ENCODE measurements around the gene TSHR.

The TSHR gene

DNA sequence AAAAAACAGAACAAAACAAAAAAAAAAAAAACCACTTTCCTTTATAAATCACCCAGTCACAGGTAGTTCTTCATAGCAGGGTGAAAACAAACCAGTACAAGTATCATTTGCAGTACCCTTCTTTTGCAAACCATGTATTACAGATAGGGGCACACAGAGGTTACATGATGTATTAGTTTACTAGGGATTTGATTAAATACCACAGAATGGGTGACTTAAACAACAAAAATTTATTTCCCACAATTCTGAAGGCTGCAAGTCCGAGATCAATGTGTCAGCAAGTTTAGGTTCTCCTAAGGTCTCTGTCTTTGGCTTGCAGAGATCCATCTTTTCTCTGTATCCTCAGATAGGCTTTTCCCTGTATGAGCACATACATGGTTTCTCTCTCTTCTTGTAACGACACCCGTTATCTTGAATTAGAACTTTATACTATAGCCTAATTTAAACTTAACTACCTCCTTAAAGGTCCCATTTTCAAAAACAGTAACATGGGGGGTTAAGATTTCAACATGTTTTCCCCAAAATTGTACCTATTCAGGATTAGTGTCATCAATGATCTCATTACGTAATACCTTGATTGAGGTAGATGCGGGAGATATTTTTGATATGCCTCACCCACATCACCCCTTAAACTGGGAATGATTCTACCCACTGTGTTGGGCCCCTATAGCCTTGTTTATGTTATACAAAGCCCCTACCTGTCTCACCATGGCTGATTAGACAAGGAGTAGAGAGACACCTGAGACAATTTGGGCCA lies 10.4 kb upstream of the TSHR start:
- Histone ChIP-seq H3K27ac (ENCODE audit: low read length, poor library complexity, severe bottlenecking) (no peak overlapping the region), H3K18ac (ENCODE audit: low read depth in 1 of 2, low read length in 2 of 2) (no peak overlapping the region), H2BK15ac (ENCODE audit: low read depth, poor library complexity, severe bottlenecking) (no peak overlapping the region), H3K79me1 (replicated peaks; ENCODE audit: low read length, poor library complexity, severe bottlenecking) (peaks cover 6% of the 10 kb centered on the region), H3K9me3 (ENCODE audit: control insufficient read depth, low read length) (no peaks in the 10 kb centered on the region), H2AFZ (ENCODE audit: low read depth, low read length) (no peak overlapping the region), H4K91ac (ENCODE audit: low read length) (no peak overlapping the region), H3K9ac (ENCODE audit: low read length) (no peak overlapping the region), H3K36me3 (ENCODE audit: control insufficient read depth in 1 of 2, insufficient read depth in 2 of 2, low read depth in 1 of 2, low read length in 2 of 2) (no peaks in the 10 kb centered on the region), H3K4me3 (ENCODE audit: insufficient read depth in 1 of 2, low read depth in 1 of 2, low read length in 2 of 2) (no peak overlapping the region), H3K4me1 (ENCODE audit: control insufficient read depth, insufficient read depth, low read depth, low read length) (peaks cover 3% of the 10 kb centered on the region), H3K4me2 (ENCODE audit: low read length, poor library complexity, severe bottlenecking) (no peak overlapping the region), H3K23ac (ENCODE audit: low read length in 2 of 2) (no peak overlapping the region), H2AK5ac (ENCODE audit: low read length, severe bottlenecking) (no peak overlapping the region), H2BK120ac (ENCODE audit: low read depth, low read length) (no peak overlapping the region), H2BK12ac (ENCODE audit: low read length in 2 of 2) (no peak overlapping the region), H3K14ac (ENCODE audit: low read length in 2 of 2) (no peak overlapping the region), H4K8ac (ENCODE audit: low read length) (no peak overlapping the region), H2BK5ac (ENCODE audit: low read depth, low read length, poor library complexity, severe bottlenecking) (no peak overlapping the region), H3K4ac (ENCODE audit: low read depth in 1 of 2, low read length in 2 of 2) (no peak overlapping the region), H3K27me3 (ENCODE audit: control insufficient read depth in 1 of 2, insufficient read depth in 1 of 2, low read length in 2 of 2) (peaks cover 5 to 14% of the 10 kb centered on the region in 2 experiments)
- no peak for DNase-seq
- WGBS, result 88% methylated on average over 5 of the region's 5 CpGs

DNA sequence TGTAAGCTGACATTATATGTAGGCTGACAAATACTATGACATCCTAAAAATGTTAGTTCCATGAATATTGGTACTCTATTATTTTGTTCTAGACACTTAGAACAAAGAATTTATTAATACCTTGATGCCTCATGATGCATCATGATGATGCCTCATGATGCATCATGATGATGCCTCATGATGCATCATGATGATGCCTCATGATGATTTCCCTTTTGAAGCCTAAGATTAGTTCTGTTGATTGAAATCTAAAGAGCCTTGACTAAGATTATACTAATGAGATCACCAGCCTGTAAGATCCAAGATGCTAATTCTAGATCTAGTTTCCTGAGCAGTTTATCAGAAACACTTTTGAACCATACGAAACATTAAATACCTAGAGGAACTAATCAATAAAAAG lies 9.2 kb upstream of the TSHR start:
- no peak overlapping the region for H2AK5ac ChIP-seq (ENCODE audit: low read length, severe bottlenecking)
- no peak overlapping the region for H2BK15ac ChIP-seq (ENCODE audit: low read depth, poor library complexity, severe bottlenecking)
- H3K4me3 ChIP-seq (ENCODE audit: insufficient read depth in 1 of 2, low read depth in 1 of 2, low read length in 2 of 2), result no peak overlapping the region
- no peak overlapping the region for H2BK5ac ChIP-seq (ENCODE audit: low read depth, low read length, poor library complexity, severe bottlenecking)
- H3K4ac ChIP-seq (ENCODE audit: low read depth in 1 of 2, low read length in 2 of 2), result no peak overlapping the region
- no peak for DNase-seq
- no peak overlapping the region for H3K23ac ChIP-seq (ENCODE audit: low read length in 2 of 2)
- peaks cover 1% of the 10 kb centered on the region for H3K4me1 ChIP-seq (ENCODE audit: control insufficient read depth, insufficient read depth, low read depth, low read length)
- H2AFZ ChIP-seq (ENCODE audit: low read depth, low read length), result no peak overlapping the region
- peaks cover 3% of the 10 kb centered on the region for H3K79me1 ChIP-seq (replicated peaks; ENCODE audit: low read length, poor library complexity, severe bottlenecking)
- no peak overlapping the region for H2BK12ac ChIP-seq (ENCODE audit: low read length in 2 of 2)
- H4K91ac ChIP-seq (ENCODE audit: low read length), result no peak overlapping the region
- no peak overlapping the region for H3K18ac ChIP-seq (ENCODE audit: low read depth in 1 of 2, low read length in 2 of 2)
- H3K4me2 ChIP-seq (ENCODE audit: low read length, poor library complexity, severe bottlenecking), result no peak overlapping the region
- no peak overlapping the region for H2BK120ac ChIP-seq (ENCODE audit: low read depth, low read length)
- no peak overlapping the region for H3K9ac ChIP-seq (ENCODE audit: low read length)
- H3K14ac ChIP-seq (ENCODE audit: low read length in 2 of 2), result no peak overlapping the region
- H3K27me3 ChIP-seq (ENCODE audit: control insufficient read depth in 1 of 2, insufficient read depth in 1 of 2, low read length in 2 of 2), result peaks cover 5 to 19% of the 10 kb centered on the region in 2 experiments
- no peaks in the 10 kb centered on the region for H3K36me3 ChIP-seq (ENCODE audit: control insufficient read depth in 1 of 2, insufficient read depth in 2 of 2, low read depth in 1 of 2, low read length in 2 of 2)
- no CpG with 5 or more reads among the region's 1 CpG for WGBS
- no peak overlapping the region for H4K8ac ChIP-seq (ENCODE audit: low read length)
- no peaks in the 10 kb centered on the region for H3K9me3 ChIP-seq (ENCODE audit: control insufficient read depth, low read length)
- no peak overlapping the region for H3K27ac ChIP-seq (ENCODE audit: low read length, poor library complexity, severe bottlenecking)

DNA sequence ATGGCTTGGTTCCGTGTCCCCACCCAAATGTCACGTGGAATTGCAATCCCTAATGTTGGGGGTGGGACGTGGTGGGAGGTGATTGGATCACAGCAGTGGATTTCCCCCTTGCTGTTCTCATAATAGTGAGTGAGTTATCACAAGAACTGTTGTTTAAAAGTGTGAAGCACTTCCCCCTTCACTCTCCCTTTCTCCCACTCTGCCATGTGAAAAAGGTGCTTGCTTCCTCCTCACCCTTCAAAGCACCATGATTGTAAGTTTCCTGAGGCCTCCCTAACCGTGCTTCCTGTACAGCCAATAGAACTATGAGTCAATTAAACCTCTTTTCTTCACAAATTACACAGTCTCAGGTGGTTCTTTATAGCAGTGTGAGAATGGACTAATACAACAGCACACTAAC lies 8.6 kb upstream of the TSHR start:
- Histone ChIP-seq H3K27me3 (ENCODE audit: control insufficient read depth in 1 of 2, insufficient read depth in 1 of 2, low read length in 2 of 2) (peaks cover 5 to 21% of the 10 kb centered on the region in 2 experiments), H2BK120ac (ENCODE audit: low read depth, low read length) (no peak overlapping the region), H3K4ac (ENCODE audit: low read depth in 1 of 2, low read length in 2 of 2) (no peak overlapping the region), H2BK5ac (ENCODE audit: low read depth, low read length, poor library complexity, severe bottlenecking) (no peak overlapping the region), H3K14ac (ENCODE audit: low read length in 2 of 2) (no peak overlapping the region), H2AFZ (ENCODE audit: low read depth, low read length) (no peak overlapping the region), H3K4me1 (ENCODE audit: control insufficient read depth, insufficient read depth, low read depth, low read length) (no peaks in the 10 kb centered on the region), H3K4me2 (ENCODE audit: low read length, poor library complexity, severe bottlenecking) (no peak overlapping the region), H3K27ac (ENCODE audit: low read length, poor library complexity, severe bottlenecking) (no peak overlapping the region), H3K9me3 (ENCODE audit: control insufficient read depth, low read length) (no peaks in the 10 kb centered on the region), H3K9ac (ENCODE audit: low read length) (no peak overlapping the region), H3K18ac (ENCODE audit: low read depth in 1 of 2, low read length in 2 of 2) (no peak overlapping the region), H4K91ac (ENCODE audit: low read length) (no peak overlapping the region), H3K36me3 (ENCODE audit: control insufficient read depth in 1 of 2, insufficient read depth in 2 of 2, low read depth in 1 of 2, low read length in 2 of 2) (no peaks in the 10 kb centered on the region), H3K79me1 (replicated peaks; ENCODE audit: low read length, poor library complexity, severe bottlenecking) (no peaks in the 10 kb centered on the region), H2BK15ac (ENCODE audit: low read depth, poor library complexity, severe bottlenecking) (no peak overlapping the region), H2BK12ac (ENCODE audit: low read length in 2 of 2) (no peak overlapping the region), H3K4me3 (ENCODE audit: insufficient read depth in 1 of 2, low read depth in 1 of 2, low read length in 2 of 2) (no peak overlapping the region), H3K23ac (ENCODE audit: low read length in 2 of 2) (no peak overlapping the region), H4K8ac (ENCODE audit: low read length) (no peak overlapping the region), H2AK5ac (ENCODE audit: low read length, severe bottlenecking) (no peak overlapping the region)
- no peak for DNase-seq
- 67% methylated on average over 3 of the region's 4 CpGs for WGBS

DNA sequence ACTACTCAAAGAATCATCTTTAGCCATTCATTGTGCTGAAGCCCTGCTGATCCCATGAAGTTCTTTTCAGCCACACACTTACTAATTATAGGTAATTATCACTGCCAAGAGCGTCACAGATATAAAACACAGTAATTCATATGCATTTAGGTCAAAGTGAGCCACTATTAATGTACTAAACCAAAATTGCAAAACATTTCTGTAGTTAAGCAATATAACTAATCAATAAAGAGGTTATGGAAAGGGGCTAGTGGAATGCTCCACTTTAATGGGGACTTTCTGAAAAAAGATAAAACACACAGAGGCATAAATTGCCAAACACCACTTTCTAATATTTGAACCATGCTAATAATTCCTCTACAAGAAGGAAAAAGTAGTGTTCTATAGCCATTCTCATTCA lies 7.1 kb upstream of the TSHR start:
- Histone ChIP-seq H2BK15ac (ENCODE audit: low read depth, poor library complexity, severe bottlenecking) (no peak overlapping the region), H3K18ac (ENCODE audit: low read depth in 1 of 2, low read length in 2 of 2) (no peak overlapping the region), H2BK12ac (ENCODE audit: low read length in 2 of 2) (no peak overlapping the region), H2BK5ac (ENCODE audit: low read depth, low read length, poor library complexity, severe bottlenecking) (no peak overlapping the region), H3K4me2 (ENCODE audit: low read length, poor library complexity, severe bottlenecking) (no peak overlapping the region), H3K9me3 (ENCODE audit: control insufficient read depth, low read length) (no peaks in the 10 kb centered on the region), H2AK5ac (ENCODE audit: low read length, severe bottlenecking) (no peak overlapping the region), H2AFZ (ENCODE audit: low read depth, low read length) (no peak overlapping the region), H3K27ac (ENCODE audit: low read length, poor library complexity, severe bottlenecking) (no peak overlapping the region), H3K23ac (ENCODE audit: low read length in 2 of 2) (no peak overlapping the region), H4K91ac (ENCODE audit: low read length) (no peak overlapping the region), H3K79me1 (replicated peaks; ENCODE audit: low read length, poor library complexity, severe bottlenecking) (no peaks in the 10 kb centered on the region), H3K36me3 (ENCODE audit: control insufficient read depth in 1 of 2, insufficient read depth in 2 of 2, low read depth in 1 of 2, low read length in 2 of 2) (no peaks in the 10 kb centered on the region), H3K14ac (ENCODE audit: low read length in 2 of 2) (no peak overlapping the region), H3K4me3 (ENCODE audit: insufficient read depth in 1 of 2, low read depth in 1 of 2, low read length in 2 of 2) (no peak overlapping the region), H3K4me1 (ENCODE audit: control insufficient read depth, insufficient read depth, low read depth, low read length) (no peaks in the 10 kb centered on the region), H3K4ac (ENCODE audit: low read depth in 1 of 2, low read length in 2 of 2) (no peak overlapping the region), H4K8ac (ENCODE audit: low read length) (no peak overlapping the region), H3K27me3 (ENCODE audit: control insufficient read depth in 1 of 2, insufficient read depth in 1 of 2, low read length in 2 of 2) (peaks cover 5 to 21% of the 10 kb centered on the region in 2 experiments), H3K9ac (ENCODE audit: low read length) (no peak overlapping the region), H2BK120ac (ENCODE audit: low read depth, low read length) (no peak overlapping the region)
- WGBS, result no CpG with 5 or more reads among the region's 1 CpG
- no peak for DNase-seq

Measured in mesenchymal stem cell (in vitro differentiated cells and primary cell).